ENCODE results near the gene RTRAF. TPM values are rescaled to one million over a fixed set of nuclear protein-coding genes. Genes with fewer than 3 reads are reported as not detected.

Gene RTRAF
- total and polyA plus RNA-seq, 10 of the 15 experiments (the other 5 are each of a cell fraction or from before 2014, with no cell fraction given) = 248 to 540 (median 368) TPM

- no peak for TF ChIP-seq PRDM15 (CRISPR knock-in tag; IDR thresholded peaks at IDR 0.05)
Measured at GRCh38 chr14:52040598-52040997, 51.3 kb downstream of the RTRAF start (continued).

GRCh38 chr14:52042371-52043289, 53.3 kb downstream of the RTRAF start:
- DNase-seq (ENCODE audit: low read depth, low spot score) (no peak), ATAC-seq (no peak), FAIRE-seq (no peak)
- H4K20me1 ChIP-seq (ENCODE audit: control insufficient read depth, insufficient read depth) = no peaks in the 10 kb centered on the region
- H3K27me3 ChIP-seq (replicated peaks in 1 of 2; ENCODE audit: control insufficient read depth in 2 of 2, insufficient read depth in 2 of 2, low read length in 1 of 2) = peaks cover 0 to 4% of the 10 kb centered on the region in 2 experiments; a peak in 2 of 4 replicates
- ChIA-PET POLR2A (no interaction called here), CTCF (interaction anchor here (1.2 to 1.8 kb wide), 3 partner anchors 29 to 89 kb away, joined by 3 to 6 read pairs (median 3); no protein-coding TSS in a partner anchor), SMC1A (ENCODE audit: uncharacterized antibody, unreplicated experiment) (no interaction called here), RAD21 (ENCODE audit: unreplicated experiment) (no interaction called here)
- H3K4me3 ChIP-seq = no peak overlapping the region
- no peak overlapping the region for H3K27ac ChIP-seq (ENCODE audit: control insufficient read depth, insufficient read depth)
- BruUV-seq (replicated peaks) = no TSS peak
- no peak overlapping the region for H3K4me2 ChIP-seq (ENCODE audit: control insufficient read depth, insufficient read depth)
- H3K9ac ChIP-seq (ENCODE audit: control insufficient read depth, insufficient read depth, low read length) = no peak overlapping the region
- H2AFZ ChIP-seq (ENCODE audit: control insufficient read depth, low read depth, low read length) = no peak overlapping the region
- 46% methylated on average over 8 of the region's 8 CpGs for WGBS (ENCODE audit: insufficient coverage, insufficient replicate concordance, low lambda C conversion rate, missing lambda C conversion rate)
- no peaks in the 10 kb centered on the region for H3K9me3 ChIP-seq (replicated peaks; ENCODE audit: control insufficient read depth, insufficient read depth, low read length)
- H3K36me3 ChIP-seq (ENCODE audit: control insufficient read depth in 2 of 2, insufficient read depth in 2 of 2, low read length in 1 of 2) = no peaks in the 10 kb centered on the region
- in situ Hi-C loops (cut with MboI) = loop anchor here (10.0 kb wide), 1 partner anchor 232 kb away; no protein-coding TSS in a partner anchor
- H3K4me1 ChIP-seq (ENCODE audit: control insufficient read depth, insufficient read depth, low read length) = no peaks in the 10 kb centered on the region
- intact Hi-C loops (cut with micrococcal nuclease; ENCODE audit: unreplicated experiment) = no loop called here
- no peaks in the 10 kb centered on the region for H3K79me2 ChIP-seq (ENCODE audit: control insufficient read depth, insufficient read depth, low read length)
- TF ChIP-seq MEF2B (IDR thresholded peaks at IDR 0.05; ENCODE audit: partially characterized antibody, poor library complexity, severe bottlenecking) (no peak), NR2C2 (IDR thresholded peaks at IDR 0.05; ENCODE audit: borderline replicate concordance, control insufficient read depth, insufficient read length, low read depth) (no peak), SIN3A (IDR thresholded peaks at IDR 0.05; ENCODE audit: low read depth, low read length) (no peak), BCLAF1 (IDR thresholded peaks at IDR 0.05) (no peak), PAX8 (IDR thresholded peaks at IDR 0.05) (no peak), SMC3 (IDR thresholded peaks at IDR 0.05; ENCODE audit: borderline replicate concordance, low read length) (no peak), MLLT1 (IDR thresholded peaks at IDR 0.05) (no peak), NFIC (IDR thresholded peaks at IDR 0.05; ENCODE audit: low read depth, low read length) (no peak), MXI1 (IDR thresholded peaks at IDR 0.05; ENCODE audit: low read depth, low read length) (no peak), SMAD1 (IDR thresholded peaks at IDR 0.05; ENCODE audit: low read depth, partially characterized antibody) (no peak)
